GM12875 (cell line): ENCODE data around the gene TMCC3.
"Not testable (repeated sequence)": the region's sequence is repeated elsewhere in the genome, so short reads cannot be mapped to it uniquely, and the experiment has no call there.

Experiments
- H3K4me3 ChIP-seq: one replicate; pipeline ENCODE4 v1.5.1; 2011; ENCODE audit warnings: low read depth, low read length, control low read depth
- TF ChIP-seq, protein P1 (sequence below): IDR thresholded peaks from 2 replicates; pipeline ENCODE4 v1.5.1; 2011; ENCODE audit warnings: low read depth, mild to moderate bottlenecking, control low read depth, inconsistent platforms, low read length, moderate library complexity, borderline replicate concordance; ENCODE audit not compliant: insufficient read depth

The TMCC3 gene

GRCh38 chr12:94603434-94604365 is 46.7 kb downstream of the TMCC3 start:
- TF ChIP-seq, protein P1, sequence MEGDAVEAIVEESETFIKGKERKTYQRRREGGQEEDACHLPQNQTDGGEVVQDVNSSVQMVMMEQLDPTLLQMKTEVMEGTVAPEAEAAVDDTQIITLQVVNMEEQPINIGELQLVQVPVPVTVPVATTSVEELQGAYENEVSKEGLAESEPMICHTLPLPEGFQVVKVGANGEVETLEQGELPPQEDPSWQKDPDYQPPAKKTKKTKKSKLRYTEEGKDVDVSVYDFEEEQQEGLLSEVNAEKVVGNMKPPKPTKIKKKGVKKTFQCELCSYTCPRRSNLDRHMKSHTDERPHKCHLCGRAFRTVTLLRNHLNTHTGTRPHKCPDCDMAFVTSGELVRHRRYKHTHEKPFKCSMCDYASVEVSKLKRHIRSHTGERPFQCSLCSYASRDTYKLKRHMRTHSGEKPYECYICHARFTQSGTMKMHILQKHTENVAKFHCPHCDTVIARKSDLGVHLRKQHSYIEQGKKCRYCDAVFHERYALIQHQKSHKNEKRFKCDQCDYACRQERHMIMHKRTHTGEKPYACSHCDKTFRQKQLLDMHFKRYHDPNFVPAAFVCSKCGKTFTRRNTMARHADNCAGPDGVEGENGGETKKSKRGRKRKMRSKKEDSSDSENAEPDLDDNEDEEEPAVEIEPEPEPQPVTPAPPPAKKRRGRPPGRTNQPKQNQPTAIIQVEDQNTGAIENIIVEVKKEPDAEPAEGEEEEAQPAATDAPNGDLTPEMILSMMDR = peak; percentile 66

GRCh38 chr12:94602024-94602423 is 48.3 kb downstream of the TMCC3 start:
- H3K4me3 ChIP-seq = no peak overlapping the region
- TF ChIP-seq, protein P1 = no peak

More at GRCh38 chr12:94603434-94604365, 46.7 kb downstream of the TMCC3 start:
- H3K4me3 ChIP-seq = no peak overlapping the region

GRCh38 chr12:94601307-94601706 is 49.0 kb downstream of the TMCC3 start:
- not testable (repeated sequence) for H3K4me3 ChIP-seq

DNA sequence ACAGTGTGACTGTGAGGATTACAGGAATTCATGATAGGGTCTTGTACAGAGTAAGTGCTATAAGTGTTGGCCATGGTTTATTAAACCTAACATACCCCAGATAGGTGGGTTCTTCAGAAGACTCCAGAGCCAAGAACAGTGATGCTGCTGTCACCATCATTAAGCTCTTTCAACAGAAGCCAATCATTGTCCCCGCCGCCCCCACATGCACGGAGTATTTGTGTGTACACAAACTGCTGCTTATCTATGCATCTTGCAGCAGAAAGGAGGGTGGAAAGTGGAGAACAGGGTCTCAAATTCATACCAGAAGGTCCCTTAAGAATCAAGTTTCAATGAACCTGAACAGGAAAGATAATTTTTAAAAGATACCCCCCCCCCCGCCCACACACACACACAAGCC is 51.2 kb downstream of the TMCC3 start:
- TF ChIP-seq, protein P1 = no peak
- H3K4me3 ChIP-seq = no peak overlapping the region

GRCh38 chr12:94597268-94597667 is 53.1 kb downstream of the TMCC3 start:
- TF ChIP-seq, protein P1 = no peak
- H3K4me3 ChIP-seq = no peak overlapping the region

GRCh38 chr12:94596596-94596995 is 53.8 kb downstream of the TMCC3 start:
- H3K4me3 ChIP-seq = no peak overlapping the region
- TF ChIP-seq, protein P1 = no peak

DNA sequence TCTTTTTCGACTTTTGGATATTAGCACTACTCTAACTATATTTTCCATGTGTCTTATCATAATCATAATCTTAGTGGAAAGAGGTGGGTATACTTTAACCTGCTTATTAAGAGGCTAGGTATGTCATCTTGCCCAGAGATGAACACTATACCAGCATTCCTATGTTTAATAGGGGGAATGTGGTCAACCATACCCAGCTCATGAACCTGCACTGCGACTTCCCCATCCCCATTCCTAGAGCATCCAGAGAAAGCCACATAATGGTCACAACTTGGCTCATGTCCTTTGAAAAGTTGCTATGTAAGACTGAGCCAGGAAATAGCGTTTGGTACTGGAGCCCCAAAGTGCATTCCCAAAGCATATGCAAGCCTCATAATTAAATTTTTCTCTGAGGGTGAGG is 55.2 kb downstream of the TMCC3 start:
- TF ChIP-seq, protein P1 = no peak
- no peak overlapping the region for H3K4me3 ChIP-seq
